ENCODE data around the gene SLC22A1. TPM values are rescaled to one million over a fixed set of nuclear protein-coding genes. Genes with fewer than 3 reads are reported as not detected.
"Not testable (repeated sequence)": the region's sequence is repeated elsewhere in the genome, so short reads cannot be mapped to it uniquely, and the experiment has no call there.

Gene SLC22A1
- total RNA-seq, 5 donors from 2014 or later (not counting 1 experiment from before 2014, with no cell fraction given): 1.0 to 2.7 (median 2.3) TPM

DNA sequence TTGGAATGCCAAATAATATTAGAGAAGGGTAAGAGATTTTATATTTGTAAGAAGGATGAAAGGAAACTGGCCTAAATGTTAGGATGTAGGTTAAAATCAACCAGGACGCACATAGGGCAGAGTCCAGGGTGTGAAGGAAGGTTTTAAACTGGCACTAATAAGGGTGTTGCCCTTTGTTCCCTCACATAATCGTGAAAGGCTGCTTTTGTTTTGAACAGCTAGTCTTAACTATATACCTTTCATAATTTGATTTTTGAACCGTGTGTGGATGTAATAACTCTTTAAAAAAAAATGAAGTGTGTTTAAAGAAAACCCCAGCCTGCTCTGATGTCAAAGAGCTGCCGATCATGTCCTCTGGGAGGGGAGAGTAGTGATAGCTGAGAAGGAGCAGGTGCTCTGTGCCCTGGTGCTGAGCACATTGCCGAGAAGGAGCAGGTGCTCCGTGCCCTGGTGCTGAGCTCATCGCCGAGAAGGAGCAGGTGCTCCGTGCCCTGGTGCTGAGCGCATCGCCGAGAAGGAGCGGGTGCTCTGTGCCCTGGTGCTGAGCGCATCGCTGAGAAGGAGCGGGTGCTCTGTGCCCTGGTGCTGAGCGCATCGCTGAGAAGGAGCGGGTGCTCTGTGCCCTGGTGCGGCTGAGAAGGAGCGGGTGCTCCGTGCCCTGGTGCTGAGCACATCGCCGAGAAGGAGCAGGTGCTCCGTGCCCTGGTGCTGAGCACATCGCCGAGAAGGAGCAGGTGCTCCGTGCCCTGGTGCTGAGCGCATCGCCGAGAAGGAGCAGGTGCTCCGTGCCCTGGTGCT lies 31.0 kb upstream of the SLC22A1 start:
- H3K4me1 Mint-ChIP-seq; H3K4me3 Mint-ChIP-seq; H3K27ac Mint-ChIP-seq; H3K27me3 ChIP-seq (replicated peaks in 1 of 2; ENCODE audit: control insufficient read depth in 2 of 2, extremely low read depth in 1 of 2, insufficient read depth in 2 of 2, low read length in 1 of 2); ATAC-seq (replicated peaks in 1 of 4); H3K27me3 Mint-ChIP-seq; H3K9me3 ChIP-seq; H3K4me3 ChIP-seq (ENCODE audit: control insufficient read depth in 1 of 2, extremely low read depth in 1 of 2, low read length in 1 of 2); H3K27ac ChIP-seq (ENCODE audit: low read length); H3K9me3 Mint-ChIP-seq; CTCF ChIA-PET; H3K4me1 ChIP-seq (ENCODE audit: control insufficient read depth in 1 of 2, extremely low read depth in 1 of 2, insufficient read depth in 2 of 2, low read length in 2 of 2); DNase-seq: not testable (repeated sequence)
- POLR2A ChIA-PET: interaction anchor here in 1 of 2 donors (0.5 kb wide), 1 partner anchor 256 kb away, joined by 5 read pairs; no protein-coding TSS in a partner anchor
- H3K36me3 ChIP-seq (ENCODE audit: control insufficient read depth in 2 of 2, extremely low read depth in 1 of 2, insufficient read depth in 1 of 2, low read length in 1 of 2): peaks cover 33 to 90% of the 10 kb centered on the region in 2 donors
- WGBS (ENCODE audit: insufficient coverage): 97% methylated on average over 15 of the region's 32 CpGs
- peaks cover 75% of the 10 kb centered on the region for H3K36me3 Mint-ChIP-seq

DNA sequence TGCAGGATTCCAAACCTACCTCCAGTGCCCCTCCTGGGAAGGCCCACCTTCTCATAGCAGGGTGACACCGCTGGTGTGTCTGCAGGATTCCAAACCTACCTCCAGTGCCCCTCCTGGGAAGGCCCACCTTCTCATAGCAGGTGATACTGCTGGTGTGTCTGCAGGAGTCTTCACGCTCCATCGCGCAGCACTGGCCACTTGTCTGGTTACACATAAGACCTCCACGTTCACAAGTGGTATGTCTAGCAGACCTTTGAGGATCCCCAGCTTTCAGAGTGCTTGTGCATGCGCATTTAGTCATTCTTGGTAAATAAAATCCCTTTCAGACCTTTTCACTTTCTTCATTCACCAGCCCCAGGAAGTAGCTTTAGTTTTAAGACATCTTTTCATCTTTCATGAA lies 29.4 kb upstream of the SLC22A1 start:
- DNase-seq; ATAC-seq (replicated peaks in 1 of 4); H3K27ac Mint-ChIP-seq; H3K9me3 ChIP-seq; H3K4me1 Mint-ChIP-seq; H3K4me3 ChIP-seq (ENCODE audit: control insufficient read depth in 1 of 2, extremely low read depth in 1 of 2, low read length in 1 of 2); H3K4me3 Mint-ChIP-seq; CTCF ChIA-PET; H3K27me3 ChIP-seq (replicated peaks in 1 of 2; ENCODE audit: control insufficient read depth in 2 of 2, extremely low read depth in 1 of 2, insufficient read depth in 2 of 2, low read length in 1 of 2); H3K27me3 Mint-ChIP-seq; H3K27ac ChIP-seq (ENCODE audit: low read length); H3K4me1 ChIP-seq (ENCODE audit: control insufficient read depth in 1 of 2, extremely low read depth in 1 of 2, insufficient read depth in 2 of 2, low read length in 2 of 2); H3K9me3 Mint-ChIP-seq; POLR2A ChIA-PET: not testable (repeated sequence)
- H3K36me3 Mint-ChIP-seq: peaks cover 75% of the 10 kb centered on the region
- peaks cover 37 to 90% of the 10 kb centered on the region in 2 donors for H3K36me3 ChIP-seq (ENCODE audit: control insufficient read depth in 2 of 2, extremely low read depth in 1 of 2, insufficient read depth in 1 of 2, low read length in 1 of 2)
- WGBS (ENCODE audit: insufficient coverage): 93% methylated on average over 2 of the region's 6 CpGs

DNA sequence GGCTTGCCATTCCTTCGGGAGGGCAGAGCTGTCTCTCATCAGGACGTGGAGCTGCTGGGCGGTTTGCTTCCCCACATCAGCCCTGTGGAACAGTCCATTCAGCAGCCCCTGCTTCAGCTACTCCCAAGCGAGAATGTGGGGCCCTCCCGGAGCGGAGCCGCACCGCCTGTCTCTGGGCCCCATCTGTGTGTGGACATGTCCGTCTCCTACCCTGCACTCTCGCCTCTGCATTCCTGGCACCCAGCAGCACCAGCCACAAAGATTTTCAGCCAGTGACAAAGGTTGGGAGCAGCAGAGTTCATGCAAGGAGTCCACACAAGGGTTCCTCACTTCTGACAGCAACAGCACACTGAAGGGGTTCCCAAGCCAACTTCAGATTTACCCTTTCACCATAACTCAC lies 29.0 kb upstream of the SLC22A1 start:
- POLR2A ChIA-PET: no interaction called here
- WGBS (ENCODE audit: insufficient coverage): 93% methylated on average over 10 of the region's 10 CpGs
- Histone ChIP-seq H3K4me1 (ENCODE audit: control insufficient read depth in 1 of 2, extremely low read depth in 1 of 2, insufficient read depth in 2 of 2, low read length in 2 of 2) (no peaks in the 10 kb centered on the region), H3K36me3 (ENCODE audit: control insufficient read depth in 2 of 2, extremely low read depth in 1 of 2, insufficient read depth in 1 of 2, low read length in 1 of 2) (peaks cover 37 to 86% of the 10 kb centered on the region in 2 donors), H3K27ac (ENCODE audit: low read length) (no peak overlapping the region), H3K27me3 (replicated peaks in 1 of 2; ENCODE audit: control insufficient read depth in 2 of 2, extremely low read depth in 1 of 2, insufficient read depth in 2 of 2, low read length in 1 of 2) (no peaks in the 10 kb centered on the region), H3K4me3 (ENCODE audit: control insufficient read depth in 1 of 2, extremely low read depth in 1 of 2, low read length in 1 of 2) (no peak overlapping the region), H3K9me3 (no peaks in the 10 kb centered on the region)
- no peak for DNase-seq
- Mint-ChIP-seq H3K36me3 (peaks cover 79% of the 10 kb centered on the region), H3K9me3 (no peaks in the 10 kb centered on the region), H3K4me1 (no peaks in the 10 kb centered on the region), H3K27me3 (no peaks in the 10 kb centered on the region), H3K27ac (no peak overlapping the region), H3K4me3 (no peak overlapping the region)
- no peak for ATAC-seq (replicated peaks in 1 of 4)
- CTCF ChIA-PET: no interaction called here

DNA sequence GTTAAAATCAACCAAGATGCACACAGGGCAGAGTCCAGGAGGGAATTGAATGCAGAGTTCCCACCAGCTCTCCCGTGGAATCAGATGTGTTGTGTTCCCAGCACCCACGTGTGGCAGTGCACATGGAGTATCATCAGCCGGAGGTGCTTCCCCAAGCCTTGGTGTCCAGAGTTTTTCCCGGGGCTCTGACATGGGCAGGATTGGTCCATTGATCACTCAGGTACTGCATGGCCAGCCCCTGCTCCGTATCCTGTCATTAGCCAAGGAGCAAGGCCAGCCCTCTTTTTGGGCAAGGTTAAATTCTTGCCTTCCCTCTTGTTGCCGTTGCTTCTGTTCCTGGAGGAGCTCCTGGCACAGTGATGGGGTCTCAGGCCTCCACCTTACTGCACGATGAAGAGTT lies 28.6 kb upstream of the SLC22A1 start:
- H3K27ac ChIP-seq (ENCODE audit: low read length): no peak overlapping the region
- POLR2A ChIA-PET: no interaction called here
- no peaks in the 10 kb centered on the region for H3K27me3 Mint-ChIP-seq
- no peak overlapping the region for H3K4me3 Mint-ChIP-seq
- no peak overlapping the region for H3K4me3 ChIP-seq (ENCODE audit: control insufficient read depth in 1 of 2, extremely low read depth in 1 of 2, low read length in 1 of 2)
- CTCF ChIA-PET: no interaction called here
- no peaks in the 10 kb centered on the region for H3K9me3 ChIP-seq
- no peak for ATAC-seq (replicated peaks in 1 of 4)
- DNase-seq: no peak
- H3K36me3 Mint-ChIP-seq: peaks cover 79% of the 10 kb centered on the region
- no peaks in the 10 kb centered on the region for H3K9me3 Mint-ChIP-seq
- peaks cover 33 to 86% of the 10 kb centered on the region in 2 donors for H3K36me3 ChIP-seq (ENCODE audit: control insufficient read depth in 2 of 2, extremely low read depth in 1 of 2, insufficient read depth in 1 of 2, low read length in 1 of 2)
- H3K27me3 ChIP-seq (replicated peaks in 1 of 2; ENCODE audit: control insufficient read depth in 2 of 2, extremely low read depth in 1 of 2, insufficient read depth in 2 of 2, low read length in 1 of 2): no peaks in the 10 kb centered on the region
- no peaks in the 10 kb centered on the region for H3K4me1 ChIP-seq (ENCODE audit: control insufficient read depth in 1 of 2, extremely low read depth in 1 of 2, insufficient read depth in 2 of 2, low read length in 2 of 2)
- H3K27ac Mint-ChIP-seq: no peak overlapping the region
- peaks cover 0 to 1% (median 0%) of the 10 kb centered on the region in 3 donors for H3K4me1 Mint-ChIP-seq
- WGBS (ENCODE audit: insufficient coverage): 96% methylated on average over 5 of the region's 7 CpGs

DNA sequence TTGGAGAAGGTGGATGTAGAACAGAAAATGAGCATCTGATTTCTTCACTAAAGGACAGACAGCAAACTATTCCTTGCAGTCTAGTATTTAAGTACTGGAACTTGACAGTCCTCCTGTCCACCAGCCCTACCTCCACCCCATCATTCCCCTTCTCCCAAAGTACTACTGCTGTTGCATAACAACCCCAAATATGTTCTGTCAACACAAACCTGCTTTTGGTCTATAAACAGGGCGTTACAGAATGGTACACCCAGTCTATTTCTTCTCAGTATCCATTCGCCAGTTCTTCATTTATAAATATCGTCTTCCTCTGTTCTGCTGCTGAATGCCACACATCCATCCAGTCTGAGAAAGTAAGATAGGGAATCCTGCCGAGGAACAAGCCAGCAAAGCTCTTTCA lies 27.7 kb upstream of the SLC22A1 start:
- no peak overlapping the region for H3K4me3 ChIP-seq (ENCODE audit: control insufficient read depth in 1 of 2, extremely low read depth in 1 of 2, low read length in 1 of 2)
- H3K27me3 ChIP-seq (replicated peaks in 1 of 2; ENCODE audit: control insufficient read depth in 2 of 2, extremely low read depth in 1 of 2, insufficient read depth in 2 of 2, low read length in 1 of 2): no peaks in the 10 kb centered on the region
- DNase-seq (no peak), ATAC-seq (replicated peaks in 1 of 4) (no peak)
- WGBS (ENCODE audit: insufficient coverage): 100% methylated on average over 3 of the region's 4 CpGs
- Mint-ChIP-seq H3K27ac (no peak overlapping the region), H3K4me3 (no peak overlapping the region), H3K9me3 (no peaks in the 10 kb centered on the region), H3K4me1 (peaks cover 0 to 6% (median 0%) of the 10 kb centered on the region in 3 donors), H3K36me3 (peaks cover 76% of the 10 kb centered on the region), H3K27me3 (no peaks in the 10 kb centered on the region)
- no peaks in the 10 kb centered on the region for H3K9me3 ChIP-seq
- ChIA-PET CTCF (no interaction called here), POLR2A (no interaction called here)
- no peak overlapping the region for H3K27ac ChIP-seq (ENCODE audit: low read length)
- no peaks in the 10 kb centered on the region for H3K4me1 ChIP-seq (ENCODE audit: control insufficient read depth in 1 of 2, extremely low read depth in 1 of 2, insufficient read depth in 2 of 2, low read length in 2 of 2)
- peaks cover 30 to 84% of the 10 kb centered on the region in 2 donors for H3K36me3 ChIP-seq (ENCODE audit: control insufficient read depth in 2 of 2, extremely low read depth in 1 of 2, insufficient read depth in 1 of 2, low read length in 1 of 2)

DNA sequence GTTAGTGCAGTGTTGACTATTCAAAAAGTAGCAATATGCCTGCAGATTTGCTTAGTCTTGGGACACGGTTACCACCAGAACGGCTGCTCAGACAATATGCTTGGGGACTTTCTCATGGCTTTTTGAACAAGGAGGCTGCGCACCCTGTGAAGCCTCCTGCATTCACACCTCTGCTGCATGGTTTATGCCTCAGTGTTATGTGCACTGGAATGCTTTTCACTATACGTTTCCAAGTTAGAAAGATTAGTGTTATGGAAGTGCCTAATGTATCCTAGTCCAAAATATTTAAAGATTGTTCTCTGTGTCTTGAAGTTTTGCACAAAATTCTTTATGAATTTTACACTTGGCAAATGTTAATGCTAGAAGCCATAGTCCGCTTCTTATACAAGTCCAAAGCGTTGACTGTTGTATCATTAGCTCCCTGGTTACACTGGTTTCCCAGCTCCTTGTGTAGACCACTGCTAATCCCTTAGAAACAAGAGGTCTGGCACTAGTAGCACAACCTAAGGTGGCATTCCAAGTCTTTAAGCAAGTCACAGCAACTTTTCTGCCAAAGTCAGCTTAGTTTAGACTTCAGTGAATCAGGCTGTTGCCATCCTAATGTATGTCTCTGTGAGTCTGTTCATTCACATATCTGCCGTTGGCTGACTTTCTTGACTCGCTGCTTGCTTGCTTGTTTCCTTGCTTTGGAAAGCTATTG lies 26.3 kb upstream of the SLC22A1 start:
- Histone ChIP-seq H3K27ac (ENCODE audit: low read length) (no peak overlapping the region), H3K9me3 (no peaks in the 10 kb centered on the region), H3K27me3 (replicated peaks in 1 of 2; ENCODE audit: control insufficient read depth in 2 of 2, extremely low read depth in 1 of 2, insufficient read depth in 2 of 2, low read length in 1 of 2) (no peaks in the 10 kb centered on the region), H3K36me3 (ENCODE audit: control insufficient read depth in 2 of 2, extremely low read depth in 1 of 2, insufficient read depth in 1 of 2, low read length in 1 of 2) (peaks cover 21 to 74% of the 10 kb centered on the region in 2 donors), H3K4me1 (ENCODE audit: control insufficient read depth in 1 of 2, extremely low read depth in 1 of 2, insufficient read depth in 2 of 2, low read length in 2 of 2) (no peaks in the 10 kb centered on the region), H3K4me3 (ENCODE audit: control insufficient read depth in 1 of 2, extremely low read depth in 1 of 2, low read length in 1 of 2) (no peak overlapping the region)
- no peak for ATAC-seq (replicated peaks in 1 of 4)
- Mint-ChIP-seq H3K4me3 (no peak overlapping the region), H3K27ac (no peak overlapping the region), H3K4me1 (peaks cover 0 to 18% (median 7%) of the 10 kb centered on the region in 3 donors), H3K9me3 (no peaks in the 10 kb centered on the region), H3K27me3 (no peaks in the 10 kb centered on the region), H3K36me3 (peaks cover 64% of the 10 kb centered on the region)
- DNase-seq: no peak
- POLR2A ChIA-PET: interaction anchor here (0.5 to 0.8 kb wide), 2 partner anchors 12 to 61 kb away, joined by 3 read pairs; no protein-coding TSS in a partner anchor
- CTCF ChIA-PET: interaction anchor here in 1 of 2 donors (0.6 kb wide), 1 partner anchor 243 kb away, joined by 4 read pairs; no protein-coding TSS in a partner anchor
- WGBS (ENCODE audit: insufficient coverage): 100% methylated on average over 6 of the region's 8 CpGs
